ENCODE data around the gene PFKFB4. TPM values are rescaled to one million over a fixed set of nuclear protein-coding genes. Genes with fewer than 3 reads are reported as not detected.

The PFKFB4 gene
- total RNA-seq, 2 experiments from 2014 or later = 5.1 to 5.4 TPM

GRCh38 chr3:48595075-48595525 lies 38.5 kb upstream of the PFKFB4 start, which contains the start of gene COL7A1:
TSS of gene COL7A1 (minus strand) at chr3:48595329. CDS start at chr3:48595159, 170 bp downstream.
- H3K9me3 Mint-ChIP-seq = no peaks in the 10 kb centered on the region
- CTCF ChIA-PET = no interaction called here
- H3K27me3 Mint-ChIP-seq (ENCODE audit: low read depth) = peaks cover 19% of the 10 kb centered on the region
- no peak within 1 kb of the TSS for H3K27ac Mint-ChIP-seq
- intact Hi-C loops (cut with micrococcal nuclease) = no loop called here
- peaks cover under 1% of the 10 kb centered on the region for H3K36me3 Mint-ChIP-seq (ENCODE audit: low read depth)
- no peak for DNase-seq
- no peak within 1 kb of the TSS for H3K4me3 Mint-ChIP-seq
- peaks cover 6% of the 10 kb centered on the region for H3K4me1 Mint-ChIP-seq (ENCODE audit: low read depth)

- Mint-ChIP-seq H3K27me3 (ENCODE audit: low read depth) (peaks cover 23% of the 10 kb centered on the region), H3K4me1 (ENCODE audit: low read depth) (peaks cover 6% of the 10 kb centered on the region), H3K4me3 (no peak overlapping the region), H3K36me3 (ENCODE audit: low read depth) (no peaks in the 10 kb centered on the region), H3K9me3 (no peaks in the 10 kb centered on the region), H3K27ac (no peak overlapping the region)
- DNase-seq = no peak
- intact Hi-C loops (cut with micrococcal nuclease) = no loop called here
- CTCF ChIA-PET = interaction anchor here (0.5 kb wide), 1 partner anchor 30 kb away, joined by 3 read pairs; no protein-coding TSS in a partner anchor
Observed at GRCh38 chr3:48594417-48595049, 37.9 kb upstream of the PFKFB4 start.

- Mint-ChIP-seq H3K27me3 (ENCODE audit: low read depth) (peaks cover 31% of the 10 kb centered on the region), H3K4me1 (ENCODE audit: low read depth) (peaks cover 6% of the 10 kb centered on the region), H3K9me3 (no peaks in the 10 kb centered on the region), H3K4me3 (no peak overlapping the region), H3K27ac (no peak overlapping the region), H3K36me3 (ENCODE audit: low read depth) (no peaks in the 10 kb centered on the region)
- DNase-seq = no peak
- intact Hi-C loops (cut with micrococcal nuclease) = no loop called here
- CTCF ChIA-PET = no interaction called here
Observed at GRCh38 chr3:48593337-48593736, 36.7 kb upstream of the PFKFB4 start.

- DNase-seq = no peak
- H3K27me3 Mint-ChIP-seq (ENCODE audit: low read depth) = peaks cover 36% of the 10 kb centered on the region
- no peaks in the 10 kb centered on the region for H3K9me3 Mint-ChIP-seq
- H3K27ac Mint-ChIP-seq = no peak overlapping the region
- CTCF ChIA-PET = interaction anchor here (0.6 kb wide), 1 partner anchor 25 kb away, joined by 3 read pairs; no protein-coding TSS in a partner anchor
- peaks cover 6% of the 10 kb centered on the region for H3K4me1 Mint-ChIP-seq (ENCODE audit: low read depth)
- intact Hi-C loops (cut with micrococcal nuclease) = no loop called here
- H3K36me3 Mint-ChIP-seq (ENCODE audit: low read depth) = no peaks in the 10 kb centered on the region
- H3K4me3 Mint-ChIP-seq = no peak overlapping the region
Observed at GRCh38 chr3:48592519-48593087, 36.0 kb upstream of the PFKFB4 start.

- Mint-ChIP-seq H3K27me3 (ENCODE audit: low read depth) (peaks cover 36% of the 10 kb centered on the region), H3K36me3 (ENCODE audit: low read depth) (no peaks in the 10 kb centered on the region), H3K27ac (no peak overlapping the region), H3K4me1 (ENCODE audit: low read depth) (peaks cover 6% of the 10 kb centered on the region), H3K9me3 (no peaks in the 10 kb centered on the region), H3K4me3 (no peak overlapping the region)
- CTCF ChIA-PET = interaction anchor here (0.6 kb wide), 1 partner anchor 26 kb away, joined by 3 read pairs; no protein-coding TSS in a partner anchor
- intact Hi-C loops (cut with micrococcal nuclease) = no loop called here
- DNase-seq = no peak
Observed at GRCh38 chr3:48591886-48592518, 35.4 kb upstream of the PFKFB4 start.

GRCh38 chr3:48591436-48591835 lies 34.8 kb upstream of the PFKFB4 start:
- H3K27ac Mint-ChIP-seq = no peak overlapping the region
- H3K4me1 Mint-ChIP-seq (ENCODE audit: low read depth) = peaks cover 6% of the 10 kb centered on the region
- no peaks in the 10 kb centered on the region for H3K9me3 Mint-ChIP-seq

GRCh38 chr3:48588230-48588629 lies 31.6 kb upstream of the PFKFB4 start:
- CTCF ChIA-PET = no interaction called here
- no peaks in the 10 kb centered on the region for H3K4me1 Mint-ChIP-seq (ENCODE audit: low read depth)
- H3K27ac Mint-ChIP-seq = no peak overlapping the region
- peaks cover 27% of the 10 kb centered on the region for H3K27me3 Mint-ChIP-seq (ENCODE audit: low read depth)
- no peaks in the 10 kb centered on the region for H3K9me3 Mint-ChIP-seq
- no peaks in the 10 kb centered on the region for H3K36me3 Mint-ChIP-seq (ENCODE audit: low read depth)
- DNase-seq = no peak
- intact Hi-C loops (cut with micrococcal nuclease) = no loop called here
- H3K4me3 Mint-ChIP-seq = no peak overlapping the region

More at GRCh38 chr3:48591436-48591835, 34.8 kb upstream of the PFKFB4 start:
- Mint-ChIP-seq H3K4me3 (no peak overlapping the region), H3K36me3 (ENCODE audit: low read depth) (no peaks in the 10 kb centered on the region), H3K27me3 (ENCODE audit: low read depth) (peaks cover 36% of the 10 kb centered on the region)
- DNase-seq = no peak
- CTCF ChIA-PET = no interaction called here
- intact Hi-C loops (cut with micrococcal nuclease) = no loop called here

GRCh38 chr3:48587686-48588085 lies 31.1 kb upstream of the PFKFB4 start:
- DNase-seq = no peak
- CTCF ChIA-PET = no interaction called here
- no peaks in the 10 kb centered on the region for H3K4me1 Mint-ChIP-seq (ENCODE audit: low read depth)
- H3K27me3 Mint-ChIP-seq (ENCODE audit: low read depth) = peaks cover 22% of the 10 kb centered on the region
- intact Hi-C loops (cut with micrococcal nuclease) = no loop called here
- H3K9me3 Mint-ChIP-seq = no peaks in the 10 kb centered on the region
- H3K27ac Mint-ChIP-seq = no peak overlapping the region
- H3K36me3 Mint-ChIP-seq (ENCODE audit: low read depth) = no peaks in the 10 kb centered on the region
- H3K4me3 Mint-ChIP-seq = no peak overlapping the region

GRCh38 chr3:48585411-48585810 lies 28.8 kb upstream of the PFKFB4 start:
- H3K9me3 Mint-ChIP-seq = no peaks in the 10 kb centered on the region
- no peak for DNase-seq
- H3K4me1 Mint-ChIP-seq (ENCODE audit: low read depth) = no peaks in the 10 kb centered on the region
- no peak overlapping the region for H3K27ac Mint-ChIP-seq
- no peaks in the 10 kb centered on the region for H3K36me3 Mint-ChIP-seq (ENCODE audit: low read depth)
- no peak overlapping the region for H3K4me3 Mint-ChIP-seq
- peaks cover 17% of the 10 kb centered on the region for H3K27me3 Mint-ChIP-seq (ENCODE audit: low read depth)
- CTCF ChIA-PET = interaction anchor here (0.6 kb wide), 1 partner anchor 45 kb away, joined by 4 read pairs; no protein-coding TSS in a partner anchor
- intact Hi-C loops (cut with micrococcal nuclease) = no loop called here

- Mint-ChIP-seq H3K4me1 (ENCODE audit: low read depth) (no peaks in the 10 kb centered on the region), H3K36me3 (ENCODE audit: low read depth) (no peaks in the 10 kb centered on the region), H3K27me3 (ENCODE audit: low read depth) (peaks cover 16% of the 10 kb centered on the region), H3K4me3 (no peak overlapping the region), H3K9me3 (no peaks in the 10 kb centered on the region), H3K27ac (no peak overlapping the region)
- DNase-seq = no peak
- intact Hi-C loops (cut with micrococcal nuclease) = no loop called here
- CTCF ChIA-PET = interaction anchor here (0.6 kb wide), 1 partner anchor 44 kb away, joined by 4 read pairs; no protein-coding TSS in a partner anchor
Observed at GRCh38 chr3:48584836-48585235, 28.2 kb upstream of the PFKFB4 start.

- CTCF ChIA-PET = no interaction called here
- H3K27ac Mint-ChIP-seq = no peak overlapping the region
- H3K27me3 Mint-ChIP-seq (ENCODE audit: low read depth) = no peaks in the 10 kb centered on the region
- intact Hi-C loops (cut with micrococcal nuclease) = no loop called here
- H3K36me3 Mint-ChIP-seq (ENCODE audit: low read depth) = no peaks in the 10 kb centered on the region
- no peaks in the 10 kb centered on the region for H3K9me3 Mint-ChIP-seq
- H3K4me3 Mint-ChIP-seq = no peak overlapping the region
- DNase-seq = no peak
- no peaks in the 10 kb centered on the region for H3K4me1 Mint-ChIP-seq (ENCODE audit: low read depth)
Observed at GRCh38 chr3:48581621-48582481, 25.2 kb upstream of the PFKFB4 start.

- no peaks in the 10 kb centered on the region for H3K36me3 Mint-ChIP-seq (ENCODE audit: low read depth)
- intact Hi-C loops (cut with micrococcal nuclease) = no loop called here
- H3K27ac Mint-ChIP-seq = no peak overlapping the region
- no peak overlapping the region for H3K4me3 Mint-ChIP-seq
- no peaks in the 10 kb centered on the region for H3K9me3 Mint-ChIP-seq
- CTCF ChIA-PET = no interaction called here
- H3K4me1 Mint-ChIP-seq (ENCODE audit: low read depth) = no peaks in the 10 kb centered on the region
- DNase-seq = no peak
- H3K27me3 Mint-ChIP-seq (ENCODE audit: low read depth) = no peaks in the 10 kb centered on the region
Observed at GRCh38 chr3:48576647-48577046, 20.0 kb upstream of the PFKFB4 start.

Measured in activated naive CD4-positive, alpha-beta T cell treated with anti-CD3 and anti-CD28 coated beads for 36 hours (primary cell).